ENCODE data around the gene TRIM56.
"Not testable (repeated sequence)": the region's sequence is repeated elsewhere in the genome, so short reads cannot be mapped to it uniquely, and the experiment has no call there.

Gene TRIM56

GRCh38 chr7:101088858-101089529, 3.7 kb downstream of the TRIM56 start:
- FAIRE-seq (no peak), DNase-seq (ENCODE audit: low spot score) (no peak)

DNA sequence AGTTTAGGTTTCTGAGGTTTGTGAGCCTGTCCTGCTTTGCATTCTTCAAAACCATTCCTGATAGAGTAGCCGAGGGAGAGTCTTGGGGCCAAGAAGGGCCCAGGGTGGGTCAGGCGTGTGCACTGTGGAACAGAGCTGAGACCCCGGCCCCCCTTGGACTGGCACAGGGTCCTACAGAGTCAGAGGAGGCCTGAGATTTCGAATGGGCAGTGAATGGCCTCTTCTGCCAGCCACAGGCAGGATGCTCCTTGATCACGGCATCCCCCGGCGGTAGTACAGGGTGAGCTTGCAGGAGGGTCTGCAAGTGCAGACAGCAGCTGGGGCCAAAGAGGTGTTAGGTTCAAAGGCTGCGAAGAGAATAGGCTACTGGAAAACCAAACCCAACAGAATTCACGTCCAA, 4.6 kb downstream of the TRIM56 start:
- DNase-seq (ENCODE audit: low spot score) = no peak
- peak; percentile 58 for FAIRE-seq

GRCh38 chr7:101092266-101092905, 7.1 kb downstream of the TRIM56 start:
- FAIRE-seq = not testable (repeated sequence)

DNA sequence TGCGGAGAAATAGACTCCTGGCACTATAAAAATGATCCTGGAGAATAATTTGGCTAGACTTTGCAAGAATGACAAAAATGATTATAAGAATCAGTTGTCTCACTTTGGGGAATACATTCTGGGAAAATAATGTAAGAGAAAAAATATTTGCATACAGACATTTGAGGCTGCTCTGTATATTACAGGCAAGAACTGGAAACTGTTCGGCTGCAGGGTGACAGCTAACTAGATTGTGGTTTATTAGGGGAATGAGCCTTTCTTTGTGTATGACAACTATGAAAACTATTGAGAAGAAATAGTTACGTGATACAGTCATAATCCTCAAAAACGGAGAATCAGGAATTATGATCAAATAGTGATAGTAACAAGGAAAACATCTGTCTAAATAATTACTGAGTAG, 8.6 kb downstream of the TRIM56 start:
- no peak for FAIRE-seq
- DNase-seq (ENCODE audit: low spot score) = peak; percentile 49

More at GRCh38 chr7:101092266-101092905, 7.1 kb downstream of the TRIM56 start:
- not testable (repeated sequence) for DNase-seq (ENCODE audit: low spot score)

- DNase-seq (ENCODE audit: low spot score) (no peak), FAIRE-seq (no peak)
Measured at GRCh38 chr7:101094376-101094775, 9.1 kb downstream of the TRIM56 start.

DNA sequence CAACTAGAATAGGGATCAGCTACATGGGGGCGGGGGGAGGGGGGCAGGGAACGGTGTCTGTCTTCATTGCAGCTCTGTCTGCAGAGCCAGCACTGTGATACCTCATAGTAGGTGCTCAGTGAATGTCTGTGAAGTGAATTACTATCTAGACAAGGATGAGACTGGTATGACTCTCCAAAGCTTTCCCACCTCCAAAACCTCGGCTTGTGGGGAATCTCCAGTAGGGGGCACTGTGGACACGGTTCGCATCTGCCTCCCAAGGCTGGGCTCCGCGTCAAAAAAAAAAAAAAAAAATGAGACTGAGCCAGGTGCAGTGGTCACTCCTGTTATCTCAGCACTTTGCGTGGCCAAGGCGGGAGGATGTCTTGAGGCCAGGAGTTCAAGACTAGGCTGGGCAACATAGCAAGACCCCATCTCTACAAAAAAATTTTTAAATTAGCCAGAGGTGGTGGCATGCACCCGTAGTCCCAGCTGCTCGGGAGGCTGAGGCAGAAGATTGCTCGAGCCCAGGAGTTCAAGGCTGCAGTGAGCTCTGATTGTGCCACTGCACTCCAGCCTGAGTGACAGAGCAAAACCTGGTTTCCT, 9.6 kb downstream of the TRIM56 start:
- FAIRE-seq (peak; percentile 84), DNase-seq (ENCODE audit: low spot score) (peak; percentile 73)

DNA sequence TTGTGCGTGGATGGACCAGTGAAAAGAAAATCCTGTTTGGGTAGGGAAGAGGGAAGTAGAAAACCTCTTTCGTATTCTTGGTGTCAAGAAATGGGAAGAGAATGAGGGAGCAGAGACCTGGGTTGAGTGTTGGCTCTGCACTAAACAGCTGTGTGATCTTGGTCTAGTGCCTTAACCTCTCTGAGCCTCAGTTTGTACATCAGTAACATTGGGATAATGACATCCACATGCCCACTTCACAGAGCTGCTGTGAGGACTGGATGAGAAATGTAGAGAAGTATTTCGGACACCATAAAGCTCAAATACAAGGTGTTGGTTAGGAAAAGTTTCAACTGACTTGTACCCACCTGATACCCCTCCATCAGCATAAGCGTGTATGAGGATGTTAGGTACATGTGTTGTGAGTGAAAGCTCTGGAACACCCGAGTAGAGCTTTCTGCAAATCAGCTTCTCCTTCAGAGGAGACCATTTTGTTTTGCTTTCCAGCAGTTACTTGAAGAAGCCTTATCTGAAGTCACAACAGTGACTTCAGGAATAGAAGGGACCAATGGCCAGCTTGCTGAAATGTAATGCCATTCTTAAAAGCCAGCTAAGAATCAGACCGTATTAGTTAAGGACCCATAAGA, 11.2 kb downstream of the TRIM56 start:
- DNase-seq (ENCODE audit: low spot score) = no peak
- peak; percentile 44 for FAIRE-seq

DNA sequence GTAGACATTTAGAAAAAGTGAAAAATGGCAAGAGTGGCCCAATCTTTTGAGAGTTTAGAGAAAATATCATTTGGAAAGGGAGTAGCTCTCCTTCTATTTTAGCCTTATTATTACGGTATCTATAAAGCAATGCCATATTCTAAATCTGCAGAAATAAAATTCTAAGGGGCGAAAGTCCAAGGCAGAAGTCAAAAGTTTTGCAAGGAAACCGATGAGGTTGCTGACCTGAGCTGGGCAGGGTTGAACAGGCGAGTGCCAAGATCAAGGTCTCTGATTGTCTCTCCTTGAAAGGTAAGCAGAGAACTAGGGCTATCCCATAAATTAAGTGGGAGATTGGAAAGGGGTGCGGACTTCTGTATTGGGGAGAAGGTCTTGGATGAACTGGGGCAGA, 11.7 kb downstream of the TRIM56 start:
- DNase-seq (ENCODE audit: low spot score) (no peak), FAIRE-seq (no peak)

GRCh38 chr7:101097561-101097960, 12.3 kb downstream of the TRIM56 start:
- no peak for DNase-seq (ENCODE audit: low spot score)
- no peak for FAIRE-seq

DNA sequence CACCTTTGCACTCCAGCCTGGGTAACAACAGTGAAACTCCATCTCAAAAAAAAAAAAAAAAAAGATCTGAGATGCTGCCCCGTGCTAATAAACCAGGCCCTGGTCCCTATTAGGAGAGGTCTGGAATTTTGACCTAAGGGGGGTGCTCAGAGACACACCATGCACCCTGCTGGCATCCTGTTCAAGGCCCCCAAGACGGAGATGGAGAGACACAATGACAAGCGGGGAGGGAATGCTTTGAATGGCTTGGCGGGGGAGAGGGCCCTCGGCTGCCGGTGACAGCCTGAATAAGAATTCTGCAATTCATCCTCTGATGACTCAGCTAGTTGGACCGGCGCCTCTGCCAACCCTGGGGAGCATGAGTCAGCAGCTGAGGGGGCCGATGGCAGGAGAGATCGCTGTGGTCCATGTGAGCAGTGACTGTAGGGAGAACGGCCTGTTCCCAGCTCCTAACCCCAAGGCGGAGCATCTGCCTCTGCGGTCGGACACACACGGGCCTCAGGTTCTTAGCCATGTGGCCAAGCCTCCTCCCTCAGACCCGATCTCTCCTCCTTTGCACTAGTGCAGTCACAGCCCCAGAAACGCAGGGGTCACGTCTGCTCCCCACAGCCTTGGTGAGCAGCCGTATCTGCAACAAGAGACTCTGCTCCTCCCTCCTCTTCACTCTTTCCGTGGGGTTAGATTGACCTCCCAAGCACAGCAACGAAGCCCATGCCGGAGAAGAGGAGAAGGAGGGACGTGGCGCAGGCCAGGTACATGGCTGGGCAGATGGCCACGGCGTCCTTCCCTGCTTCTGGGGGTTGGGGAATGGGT, 14.9 kb downstream of the TRIM56 start:
- FAIRE-seq (peak; percentile 98), DNase-seq (ENCODE audit: low spot score) (peak; percentile 99)

GRCh38 chr7:101100858-101101847, 15.9 kb downstream of the TRIM56 start:
- DNase-seq (ENCODE audit: low spot score) (no peak), FAIRE-seq (no peak)

DNA sequence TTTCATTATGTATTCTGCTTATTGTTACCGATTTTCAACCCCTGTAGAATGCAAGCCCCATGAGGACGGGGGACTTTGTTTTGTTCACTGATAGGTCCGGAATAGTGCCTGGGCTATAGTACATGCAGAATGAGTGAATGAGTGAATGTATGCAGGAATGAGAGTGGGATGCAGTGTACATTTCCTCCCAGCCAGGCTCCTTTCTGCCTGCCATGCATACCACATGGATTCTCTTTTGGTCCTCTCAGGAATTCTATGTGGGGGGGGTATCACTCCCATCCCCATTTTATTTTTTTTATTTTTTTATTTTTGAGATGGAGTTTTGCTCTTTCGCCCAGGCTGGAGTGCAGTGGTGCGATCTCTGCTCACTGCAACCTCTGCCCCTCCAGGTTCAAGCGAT, 16.7 kb downstream of the TRIM56 start:
- DNase-seq (ENCODE audit: low spot score) (no peak), FAIRE-seq (no peak)

DNA sequence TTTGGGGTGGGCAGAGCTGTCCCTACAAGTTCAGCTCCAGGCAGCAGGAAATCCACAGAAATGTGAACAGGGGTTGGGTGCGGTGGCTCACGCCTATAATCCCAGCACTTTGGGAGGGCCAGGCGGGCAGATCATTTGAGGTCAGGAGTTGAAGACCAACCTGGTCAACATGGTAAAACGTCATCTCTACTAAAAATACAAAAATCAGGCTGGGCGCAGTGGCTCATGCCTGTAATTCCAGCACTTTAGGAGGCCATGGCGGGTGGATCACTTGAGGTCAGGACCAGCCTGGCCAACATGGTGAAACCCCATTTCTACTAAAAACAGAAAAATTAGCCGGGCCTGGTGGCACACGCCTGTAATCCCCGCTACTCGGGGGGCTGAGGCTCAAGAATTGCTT, 18.4 kb downstream of the TRIM56 start:
- not testable (repeated sequence) for DNase-seq (ENCODE audit: low spot score); FAIRE-seq

DNA sequence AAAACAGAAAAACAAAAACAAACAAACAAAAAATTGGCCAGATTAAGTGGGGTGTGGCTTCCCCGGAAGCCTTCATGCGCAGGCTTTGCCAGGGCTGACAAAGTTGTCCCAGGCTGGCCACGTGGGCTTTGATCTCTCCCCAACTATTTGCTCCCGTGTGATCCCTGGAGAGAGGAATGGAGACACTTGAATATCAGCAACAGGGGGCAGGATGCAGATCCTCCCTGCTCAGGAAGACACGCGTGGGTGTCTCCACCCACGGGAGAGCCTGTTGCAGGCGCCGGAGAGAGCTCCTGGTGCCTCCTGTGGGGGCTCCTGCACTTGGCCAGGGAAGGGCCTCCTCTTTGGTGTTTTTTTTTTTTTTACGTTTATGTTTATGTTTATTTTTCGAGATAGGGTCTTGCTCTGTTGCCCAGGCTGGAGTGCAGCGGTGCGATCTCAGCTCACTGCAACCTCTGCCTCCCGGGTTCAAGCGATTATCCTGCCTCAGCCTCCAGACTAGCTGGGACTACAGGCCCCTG, 19.0 kb downstream of the TRIM56 start:
- DNase-seq (ENCODE audit: low spot score) = no peak
- FAIRE-seq = no peak

GRCh38 chr7:101104799-101105198, 19.5 kb downstream of the TRIM56 start:
- DNase-seq (ENCODE audit: low spot score) (no peak), FAIRE-seq (no peak)

DNA sequence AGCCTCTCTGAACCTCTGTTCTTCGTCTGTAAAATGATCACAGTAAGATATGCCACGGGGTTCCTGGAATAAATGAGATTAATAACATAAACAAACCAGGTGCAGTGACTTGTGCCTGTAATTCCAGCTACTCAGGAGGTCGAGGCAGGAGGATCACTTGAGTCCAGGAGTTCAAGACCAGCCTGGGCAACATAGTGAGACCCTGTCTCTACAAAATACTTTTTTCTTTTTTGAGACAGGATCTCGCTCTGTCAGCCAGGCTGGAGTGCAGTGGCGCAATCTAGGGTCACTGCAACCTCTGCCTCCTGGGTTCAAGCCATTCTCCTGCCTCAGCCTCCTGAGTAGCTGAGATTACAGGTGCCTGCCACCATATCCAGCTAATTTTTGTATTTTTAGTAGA, 20.0 kb downstream of the TRIM56 start:
- not testable (repeated sequence) for DNase-seq (ENCODE audit: low spot score); FAIRE-seq

DNA sequence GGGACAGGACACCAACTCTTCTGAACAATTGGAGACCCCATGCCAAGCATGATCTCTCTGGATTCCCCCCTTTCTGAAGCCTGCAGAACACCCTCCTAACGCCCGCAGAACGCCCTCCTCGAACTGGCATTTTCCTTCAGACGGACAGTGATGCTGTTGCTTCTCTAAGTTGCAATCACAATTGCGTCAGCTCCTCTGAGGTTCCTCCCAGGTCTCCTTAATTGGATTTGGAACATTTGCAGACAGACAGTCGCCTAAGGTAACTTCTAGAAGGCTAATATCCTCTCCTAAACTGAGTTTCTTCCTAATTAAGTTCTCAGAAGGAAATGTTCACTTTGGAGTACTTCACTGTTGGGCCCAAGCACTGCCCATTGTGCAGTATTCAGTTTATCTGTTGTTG, 21.1 kb downstream of the TRIM56 start:
- no peak for DNase-seq (ENCODE audit: low spot score)
- FAIRE-seq = no peak

DNA sequence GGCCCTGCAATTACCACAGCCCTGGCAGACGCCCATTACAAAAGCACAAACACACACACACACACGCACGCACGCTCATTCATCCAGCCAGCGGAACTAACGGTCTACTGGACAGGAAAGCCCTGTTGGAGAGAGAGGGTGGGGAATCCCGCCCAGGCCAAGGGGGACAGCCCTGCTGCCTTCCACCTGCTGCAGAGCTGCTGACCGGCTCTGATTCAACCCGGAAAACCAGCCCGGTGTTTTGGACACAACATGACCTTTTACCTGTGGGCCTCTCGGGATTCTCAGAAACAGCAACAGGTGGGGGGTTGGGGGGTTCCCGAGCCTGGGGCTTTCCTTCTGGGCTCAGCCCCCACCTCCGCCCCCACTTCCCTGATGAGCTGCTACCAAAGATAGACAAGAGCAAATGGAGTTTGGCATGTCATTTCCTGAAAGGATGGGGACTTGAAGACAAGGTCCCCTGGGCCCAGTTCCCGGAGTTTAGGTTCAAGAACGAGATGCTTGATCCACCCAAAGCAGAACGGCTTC, 23.1 kb downstream of the TRIM56 start:
- DNase-seq (ENCODE audit: low spot score) = no peak
- no peak for FAIRE-seq

GRCh38 chr7:101108961-101109360, 23.7 kb downstream of the TRIM56 start:
- DNase-seq (ENCODE audit: low spot score) (no peak), FAIRE-seq (no peak)

- FAIRE-seq (no peak), DNase-seq (ENCODE audit: low spot score) (no peak)
Measured at GRCh38 chr7:101109368-101109767, 24.1 kb downstream of the TRIM56 start.
